ENCODE results near the gene ACAP3. TPM values are rescaled to one million over a fixed set of nuclear protein-coding genes. Genes with fewer than 3 reads are reported as not detected.

The ACAP3 gene
- total RNA-seq, 1 donor from 2014 or later: 51.3 TPM

DNA sequence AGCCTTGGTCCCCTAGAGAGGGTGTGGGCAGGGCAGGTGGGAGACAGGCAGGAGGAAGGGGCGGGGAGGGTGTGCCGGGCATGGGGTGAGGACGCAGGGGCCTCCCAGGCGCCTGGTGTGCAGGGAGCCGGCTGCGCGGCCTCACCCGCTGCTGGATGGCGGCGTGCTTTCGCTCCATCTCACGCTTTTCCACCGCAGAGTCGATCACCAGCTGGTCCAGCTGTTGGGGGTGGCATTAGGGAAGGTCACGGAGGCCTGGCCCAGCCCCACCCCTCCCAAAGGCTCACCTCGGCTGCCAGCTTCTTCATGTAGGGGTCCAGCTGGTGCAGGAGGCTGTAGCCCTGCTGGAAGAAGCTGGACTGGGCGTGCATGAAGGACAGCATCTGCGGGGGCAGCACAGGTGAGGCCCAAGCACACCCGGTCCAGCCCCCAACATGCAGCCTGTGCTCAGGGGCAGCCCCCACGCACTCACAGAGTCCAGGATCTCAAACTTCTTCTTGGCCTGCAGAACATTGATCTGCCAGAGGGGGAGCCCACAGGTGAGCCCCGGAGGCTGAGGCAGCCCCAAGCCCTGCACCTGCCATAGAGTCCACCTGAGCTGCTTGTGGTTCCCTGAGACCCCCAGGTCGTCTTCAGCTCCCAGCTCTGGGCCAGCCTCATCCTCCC is 7.9 kb downstream of the ACAP3 start:
- no peak for DNase-seq

GRCh38 chr1:1298861-1299685 is 8.7 kb downstream of the ACAP3 start:
- DNase-seq: peak; percentile 80

DNA sequence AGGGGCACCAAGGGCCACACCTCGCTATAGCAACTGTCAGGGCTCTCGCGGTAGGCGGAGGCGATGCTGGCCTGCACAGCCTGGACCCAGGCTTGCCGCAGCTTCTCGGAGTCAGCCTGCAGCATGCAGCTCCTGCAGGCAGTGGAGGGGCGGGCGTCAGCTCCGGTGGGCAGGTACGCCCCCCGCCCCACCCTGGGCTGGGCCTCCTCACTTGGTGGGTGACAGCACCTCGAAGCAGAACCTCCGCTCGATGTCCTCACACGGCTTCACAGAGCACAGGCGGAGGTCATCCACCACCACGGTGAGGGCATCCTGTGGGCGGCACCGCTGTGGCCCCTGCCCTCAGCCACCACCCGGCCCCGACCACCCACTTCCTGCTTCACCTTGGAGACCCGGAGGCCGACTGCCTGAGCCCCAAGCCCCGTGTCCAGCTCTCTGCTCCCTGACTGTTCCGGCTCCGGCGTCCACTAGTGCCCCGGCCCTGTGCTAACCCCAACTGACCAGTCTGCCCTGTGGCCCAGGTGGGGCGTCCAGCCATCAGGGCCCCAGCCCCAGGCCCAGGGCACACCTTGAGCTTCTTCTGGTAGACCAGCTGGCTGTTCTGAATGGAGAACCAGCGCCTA is 9.8 kb downstream of the ACAP3 start:
- DNase-seq: no peak

- DNase-seq: no peak
Observed at GRCh38 chr1:1296070-1297061, 11.4 kb downstream of the ACAP3 start.

DNA sequence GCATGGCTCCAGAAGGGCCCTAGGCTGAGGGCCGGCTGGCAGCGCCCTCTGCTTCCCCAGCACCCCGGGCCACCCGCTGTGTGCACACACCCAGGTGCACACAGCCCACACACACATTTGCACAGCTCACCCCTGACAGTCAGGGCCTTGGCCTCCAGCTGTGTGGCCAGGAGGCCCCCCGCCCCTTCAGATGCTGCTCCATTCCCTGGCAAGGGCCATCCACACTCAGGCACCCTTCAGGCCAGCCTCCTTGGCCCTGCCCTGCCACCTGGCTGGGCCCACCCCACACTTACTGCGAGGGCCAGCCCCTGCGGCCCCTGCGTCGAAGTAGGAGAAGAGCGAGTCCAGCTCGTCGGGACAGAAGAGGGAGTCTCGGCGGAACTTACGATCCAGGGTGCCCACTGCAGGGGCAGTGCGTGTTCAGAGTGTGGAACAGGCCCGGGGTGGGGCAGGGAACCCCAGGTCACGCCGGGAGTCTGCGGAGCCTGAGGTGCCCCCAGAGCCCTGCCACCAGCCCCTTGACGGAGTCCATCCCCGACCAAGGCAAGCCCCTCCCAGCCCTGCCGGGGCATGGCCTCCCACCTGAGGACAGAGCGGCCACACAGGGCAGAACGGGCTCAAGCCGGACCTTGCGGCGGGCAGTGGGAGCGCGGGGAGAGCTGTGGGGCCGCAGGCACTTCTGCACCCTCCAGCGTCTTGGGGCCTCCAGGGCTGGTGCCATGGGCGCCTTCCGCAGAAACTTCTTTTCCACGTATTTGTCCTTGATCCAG is 12.4 kb downstream of the ACAP3 start:
- no peak for DNase-seq

DNA sequence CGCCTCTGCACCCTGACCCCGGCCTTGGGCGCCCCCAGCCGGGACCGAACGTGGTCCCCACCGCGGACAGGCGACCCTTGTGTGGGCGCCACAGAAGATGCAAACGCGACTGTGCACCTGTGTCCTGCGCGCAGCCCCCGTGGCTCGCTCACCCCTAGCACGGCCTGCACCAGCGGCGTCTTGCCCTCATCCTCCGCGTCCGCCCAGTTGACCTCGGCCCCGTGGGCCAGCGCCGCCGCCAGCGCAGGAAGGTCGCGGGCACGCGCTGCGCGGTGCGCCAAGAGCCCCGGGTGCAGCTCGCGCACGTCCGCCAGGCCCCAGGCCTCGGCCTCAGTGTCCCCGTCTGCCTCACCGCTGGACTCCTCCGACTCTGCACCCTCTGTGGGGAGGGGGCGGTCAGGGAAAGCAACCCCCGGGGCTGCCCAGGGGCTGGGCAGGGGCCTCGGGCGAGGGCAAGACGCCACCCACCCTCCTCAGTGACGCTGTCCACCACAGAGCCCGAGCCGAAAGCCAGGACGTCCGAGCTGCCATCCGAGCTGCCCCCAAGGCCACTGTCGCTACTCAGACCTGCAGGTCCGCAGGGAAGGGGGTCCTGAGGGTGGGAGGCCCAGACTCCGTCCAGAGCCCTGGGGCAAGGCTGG is 13.4 kb downstream of the ACAP3 start:
- DNase-seq: no peak

DNA sequence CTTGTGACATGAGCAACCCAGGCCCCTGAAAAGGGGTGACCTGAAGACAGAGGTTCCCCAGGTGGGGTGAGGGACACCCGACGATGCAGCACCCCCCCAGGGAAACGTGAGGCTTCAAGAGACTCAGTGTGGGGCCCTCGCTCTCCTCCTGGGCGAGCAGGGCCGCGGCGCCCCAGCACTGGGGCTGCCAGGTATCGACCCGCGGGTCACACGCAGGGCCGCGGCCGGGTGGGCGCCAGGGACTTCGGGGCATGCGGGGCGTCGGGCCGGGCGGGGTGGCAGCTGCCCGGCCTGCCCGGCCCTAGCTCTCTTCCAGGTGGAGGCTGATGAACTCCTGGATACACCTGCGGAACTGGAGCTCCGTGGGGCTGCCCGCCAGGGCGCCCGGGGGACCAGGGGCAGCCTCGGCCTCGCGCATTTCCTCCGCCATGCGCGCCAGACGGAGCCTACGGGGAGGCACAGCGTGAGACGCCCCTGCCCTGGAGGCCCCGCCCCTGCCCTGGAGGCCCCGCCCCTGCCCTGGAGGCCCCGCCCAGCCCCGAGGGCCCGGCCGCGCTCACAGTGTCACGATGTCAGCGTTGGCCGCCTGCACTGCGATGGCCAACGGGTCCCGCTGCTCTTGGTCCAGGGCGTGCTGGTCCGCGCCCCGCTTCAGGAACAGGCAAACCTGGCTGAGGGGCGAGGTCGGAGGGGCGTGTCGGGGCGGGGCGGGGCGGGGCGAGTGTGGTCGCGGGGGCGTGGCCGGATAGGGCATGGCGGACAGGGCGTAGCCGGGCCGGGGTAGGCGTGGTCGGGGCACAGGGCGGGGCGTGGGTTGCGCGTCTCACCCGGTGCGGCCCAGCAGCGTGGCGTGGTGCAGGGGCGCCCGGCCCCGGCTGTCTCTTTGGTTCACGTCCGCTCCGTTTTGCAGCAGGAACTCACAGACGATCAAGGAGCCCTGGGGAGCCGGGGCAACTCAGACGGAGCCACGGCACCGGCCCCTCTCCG is 14.2 kb downstream of the ACAP3 start:
- DNase-seq: no peak

- DNase-seq: no peak
Observed at GRCh38 chr1:1292851-1293250, 14.9 kb downstream of the ACAP3 start.

DNA sequence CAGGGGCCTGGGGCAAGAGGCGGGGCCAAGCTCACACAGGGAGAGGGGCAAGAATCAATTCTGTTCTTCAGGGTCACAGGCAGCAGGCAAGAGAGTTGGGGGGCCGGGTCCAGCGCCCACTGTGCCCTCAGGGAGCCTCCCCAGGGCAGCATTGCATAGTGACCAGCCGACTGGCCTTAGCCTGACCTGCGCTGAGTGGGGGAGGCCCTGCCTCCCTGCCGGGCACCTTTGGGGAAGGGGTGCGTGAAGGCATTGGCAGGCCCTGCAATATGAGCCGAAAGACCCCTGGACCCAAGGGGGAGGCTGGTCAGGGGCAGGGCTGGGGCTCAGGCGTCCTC is 15.3 kb downstream of the ACAP3 start:
- no peak for DNase-seq

DNA sequence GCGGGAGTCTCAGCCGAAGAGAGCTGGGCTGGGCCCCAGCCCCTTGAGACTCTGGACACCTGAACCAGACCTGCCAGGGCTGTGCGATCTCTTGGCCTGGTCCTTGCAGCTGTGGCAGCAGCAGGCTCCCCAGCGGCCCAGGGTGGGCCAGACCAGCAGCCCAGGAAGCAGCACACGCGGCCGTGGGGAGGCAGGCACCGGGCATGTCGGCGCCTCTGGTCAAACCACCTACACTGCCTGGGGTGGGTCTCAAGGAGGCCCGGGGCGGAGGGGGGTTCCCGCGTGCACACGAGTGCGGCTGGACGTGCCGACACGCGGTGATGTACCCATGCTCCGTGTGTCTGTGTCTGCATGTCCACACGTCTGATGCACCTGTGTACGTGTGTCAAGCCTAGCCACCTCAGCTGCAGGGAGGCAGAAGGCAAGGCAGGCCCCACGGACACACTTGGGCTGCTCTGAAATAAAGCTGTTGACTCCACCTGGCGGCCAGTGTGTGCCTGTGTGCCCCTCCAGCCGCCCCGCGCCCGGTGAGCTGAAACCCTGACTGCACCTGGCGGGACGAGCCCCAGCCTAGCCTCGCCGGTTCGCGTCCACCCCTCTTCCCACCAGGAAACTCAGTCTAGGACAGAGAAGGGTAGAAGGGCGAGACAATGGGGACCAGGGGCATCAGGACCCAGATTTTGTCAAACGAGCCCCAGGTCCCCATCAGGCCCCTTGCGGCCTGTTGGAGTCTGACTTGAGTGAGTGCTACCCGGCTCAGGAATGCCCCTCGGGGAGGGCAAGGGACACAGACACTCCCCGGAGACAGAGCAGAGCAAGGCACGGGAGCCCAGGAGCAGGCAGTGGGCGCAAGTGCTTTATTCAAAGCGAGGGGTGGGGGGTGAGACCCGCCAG is 15.9 kb downstream of the ACAP3 start:
- peak; percentile 32 for DNase-seq

DNA sequence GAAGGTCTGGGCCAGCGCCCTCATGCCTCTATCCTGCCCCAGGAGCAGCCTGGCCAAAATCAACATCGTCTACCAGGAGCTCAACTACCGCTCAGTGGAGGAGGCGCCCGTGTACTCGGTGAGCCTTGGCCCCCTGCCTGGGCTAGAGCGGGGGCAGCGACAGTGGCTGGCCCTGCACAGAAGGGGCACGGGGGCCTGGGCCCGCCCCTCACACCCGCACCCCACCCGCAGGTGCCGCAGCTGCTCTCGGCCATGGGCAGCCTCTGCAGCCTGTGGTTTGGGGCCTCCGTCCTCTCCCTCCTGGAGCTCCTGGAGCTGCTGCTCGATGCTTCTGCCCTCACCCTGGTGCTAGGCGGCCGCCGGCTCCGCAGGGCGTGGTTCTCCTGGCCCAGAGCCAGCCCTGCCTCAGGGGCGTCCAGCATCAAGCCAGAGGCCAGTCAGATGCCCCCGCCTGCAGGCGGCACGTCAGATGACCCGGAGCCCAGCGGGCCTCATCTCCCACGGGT is 16.7 kb downstream of the ACAP3 start:
- no peak for DNase-seq

DNA sequence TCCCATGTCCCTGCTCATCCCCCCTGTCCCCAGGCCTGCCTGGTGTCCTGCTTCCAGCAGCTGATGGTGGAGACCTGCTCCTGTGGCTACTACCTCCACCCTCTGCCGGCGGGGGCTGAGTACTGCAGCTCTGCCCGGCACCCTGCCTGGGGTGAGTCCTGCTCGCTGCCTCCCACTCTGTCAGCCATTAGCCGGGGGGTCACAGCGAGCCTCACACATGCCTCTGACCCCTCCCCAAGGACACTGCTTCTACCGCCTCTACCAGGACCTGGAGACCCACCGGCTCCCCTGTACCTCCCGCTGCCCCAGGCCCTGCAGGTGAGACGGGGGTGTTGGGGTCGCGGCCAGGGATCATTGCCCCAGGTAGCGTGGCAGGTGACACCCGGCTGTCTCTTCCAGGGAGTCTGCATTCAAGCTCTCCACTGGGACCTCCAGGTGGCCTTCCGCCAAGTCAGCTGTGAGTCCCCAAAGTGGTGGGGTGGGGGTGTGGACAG is 17.4 kb downstream of the ACAP3 start:
- DNase-seq: no peak

- DNase-seq: no peak
Observed at GRCh38 chr1:1287288-1288110, 20.2 kb downstream of the ACAP3 start.

GRCh38 chr1:1286313-1287261 is 21.1 kb downstream of the ACAP3 start:
- no peak for DNase-seq

DNA sequence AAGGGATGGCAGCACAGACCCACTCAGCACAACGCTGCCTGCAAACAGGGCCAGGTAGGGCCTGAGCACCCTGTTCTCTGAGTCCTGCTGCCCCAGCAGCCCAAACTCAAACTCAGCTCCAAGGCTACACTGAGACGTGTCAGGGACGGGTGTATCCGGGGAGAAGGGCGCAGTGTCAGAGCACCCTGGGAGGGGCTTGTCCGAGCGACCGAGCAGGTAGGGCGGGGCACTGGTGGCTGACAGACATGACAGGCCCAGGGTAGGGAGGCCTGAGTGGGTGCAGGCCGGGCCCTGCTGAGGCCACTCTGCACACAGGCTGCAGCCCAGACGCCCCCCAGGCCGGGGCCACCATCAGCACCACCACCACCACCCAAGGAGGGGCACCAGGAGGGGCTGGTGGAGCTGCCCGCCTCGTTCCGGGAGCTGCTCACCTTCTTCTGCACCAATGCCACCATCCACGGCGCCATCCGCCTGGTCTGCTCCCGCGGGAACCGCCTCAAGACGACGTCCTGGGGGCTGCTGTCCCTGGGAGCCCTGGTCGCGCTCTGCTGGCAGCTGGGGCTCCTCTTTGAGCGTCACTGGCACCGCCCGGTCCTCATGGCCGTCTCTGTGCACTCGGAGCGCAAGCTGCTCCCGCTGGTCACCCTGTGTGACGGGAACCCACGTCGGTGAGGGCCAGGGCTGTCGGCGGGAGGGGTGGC is 22.0 kb downstream of the ACAP3 start:
- DNase-seq: no peak

Data from occipital lobe (tissue), 2 donors.